ENCODE data around the gene PLG. TPM values are rescaled to one million over a fixed set of nuclear protein-coding genes. Genes with fewer than 3 reads are reported as not detected.
"Not testable (repeated sequence)": the region's sequence is repeated elsewhere in the genome, so short reads cannot be mapped to it uniquely, and the experiment has no call there.

PLG gene
- total RNA-seq, 4 donors from 2014 or later = not detected

DNA sequence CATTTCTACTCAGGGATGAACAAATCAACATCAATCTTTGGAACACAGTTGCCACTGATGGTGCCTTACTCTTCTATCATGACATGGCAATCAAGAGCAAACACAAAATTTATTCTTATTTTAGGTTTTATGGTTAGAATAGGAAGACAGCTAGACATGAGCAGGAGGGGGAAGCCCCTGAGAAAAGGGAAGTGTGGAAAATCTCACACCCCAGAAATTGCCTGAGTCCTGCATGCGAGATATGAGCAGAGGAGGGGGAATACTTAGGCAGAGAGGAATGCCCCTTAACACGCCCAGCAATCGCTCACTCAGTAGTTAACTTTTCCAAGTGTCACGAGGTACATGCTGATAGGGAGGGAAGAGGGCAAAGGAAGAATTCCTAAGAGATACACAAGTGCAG is 79.3 kb downstream of the PLG start:
- Histone ChIP-seq H3K9me3 (no peaks in the 10 kb centered on the region), H3K36me3 (no peaks in the 10 kb centered on the region), H3K27me3 (no peaks in the 10 kb centered on the region), H3K4me1 (no peaks in the 10 kb centered on the region), H3K27ac (no peak overlapping the region), H3K4me3 (no peak overlapping the region)
- TF ChIP-seq, protein P1, sequence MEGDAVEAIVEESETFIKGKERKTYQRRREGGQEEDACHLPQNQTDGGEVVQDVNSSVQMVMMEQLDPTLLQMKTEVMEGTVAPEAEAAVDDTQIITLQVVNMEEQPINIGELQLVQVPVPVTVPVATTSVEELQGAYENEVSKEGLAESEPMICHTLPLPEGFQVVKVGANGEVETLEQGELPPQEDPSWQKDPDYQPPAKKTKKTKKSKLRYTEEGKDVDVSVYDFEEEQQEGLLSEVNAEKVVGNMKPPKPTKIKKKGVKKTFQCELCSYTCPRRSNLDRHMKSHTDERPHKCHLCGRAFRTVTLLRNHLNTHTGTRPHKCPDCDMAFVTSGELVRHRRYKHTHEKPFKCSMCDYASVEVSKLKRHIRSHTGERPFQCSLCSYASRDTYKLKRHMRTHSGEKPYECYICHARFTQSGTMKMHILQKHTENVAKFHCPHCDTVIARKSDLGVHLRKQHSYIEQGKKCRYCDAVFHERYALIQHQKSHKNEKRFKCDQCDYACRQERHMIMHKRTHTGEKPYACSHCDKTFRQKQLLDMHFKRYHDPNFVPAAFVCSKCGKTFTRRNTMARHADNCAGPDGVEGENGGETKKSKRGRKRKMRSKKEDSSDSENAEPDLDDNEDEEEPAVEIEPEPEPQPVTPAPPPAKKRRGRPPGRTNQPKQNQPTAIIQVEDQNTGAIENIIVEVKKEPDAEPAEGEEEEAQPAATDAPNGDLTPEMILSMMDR (IDR thresholded peaks at IDR 0.05) = no peak
- TF ChIP-seq POLR2A (IDR thresholded peaks at IDR 0.05) = no peak
- intact Hi-C loops (cut with DNase I; ENCODE audit: low total_unique reads) = no loop called here
- DNase-seq = no peak

DNA sequence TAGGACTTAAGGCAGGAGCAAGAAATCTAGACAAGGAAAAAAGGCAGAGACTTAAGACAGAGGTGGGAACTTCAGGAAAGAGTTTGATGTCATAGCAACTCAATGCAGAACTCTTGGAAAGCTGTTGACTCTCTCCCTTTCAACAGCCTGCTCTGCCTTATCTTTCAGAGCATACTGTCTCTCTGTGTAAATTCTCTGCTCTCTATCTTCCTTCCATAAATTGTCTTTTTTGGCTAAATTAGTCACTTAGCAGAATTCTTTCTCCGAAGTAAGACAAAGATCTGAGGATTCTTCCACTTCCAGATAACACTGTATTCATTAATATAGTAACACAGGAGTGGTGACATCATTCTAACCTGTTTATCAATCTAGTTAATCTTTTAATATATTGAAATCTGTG is 80.2 kb downstream of the PLG start:
- Histone ChIP-seq H3K36me3 (no peaks in the 10 kb centered on the region), H3K9me3 (no peaks in the 10 kb centered on the region), H3K27ac (no peak overlapping the region), H3K4me3 (no peak overlapping the region), H3K27me3 (no peaks in the 10 kb centered on the region), H3K4me1 (no peaks in the 10 kb centered on the region)
- no peak for TF ChIP-seq POLR2A (IDR thresholded peaks at IDR 0.05)
- TF ChIP-seq, protein P1 (IDR thresholded peaks at IDR 0.05) = no peak
- DNase-seq = no peak
- intact Hi-C loops (cut with DNase I; ENCODE audit: low total_unique reads) = no loop called here

DNA sequence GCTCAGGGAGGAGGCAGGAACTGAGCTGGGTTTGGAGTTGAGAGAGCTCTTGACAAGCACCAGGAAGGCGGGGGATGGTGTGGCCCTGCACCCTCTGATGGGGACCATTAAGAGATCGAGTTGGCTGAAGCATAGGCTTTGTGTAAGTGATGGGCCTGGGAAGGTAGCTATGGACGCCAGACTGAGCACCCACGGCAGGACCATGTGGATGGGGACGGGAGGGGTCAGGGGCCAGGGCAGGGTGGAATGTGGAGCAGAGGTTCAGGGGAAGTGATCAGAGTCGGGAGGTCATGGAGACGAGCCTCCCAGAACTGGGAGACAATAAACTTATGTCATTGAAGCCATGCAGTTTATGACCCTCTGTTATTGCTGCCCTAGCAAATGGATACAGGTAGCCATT is 81.7 kb downstream of the PLG start:
- TF ChIP-seq, protein P1 (IDR thresholded peaks at IDR 0.05) = no peak
- TF ChIP-seq POLR2A (IDR thresholded peaks at IDR 0.05) = no peak
- Histone ChIP-seq H3K4me3 (no peak overlapping the region), H3K27ac (no peak overlapping the region), H3K36me3 (no peaks in the 10 kb centered on the region), H3K9me3 (no peaks in the 10 kb centered on the region), H3K4me1 (no peaks in the 10 kb centered on the region), H3K27me3 (no peaks in the 10 kb centered on the region)
- DNase-seq = no peak
- intact Hi-C loops (cut with DNase I; ENCODE audit: low total_unique reads) = no loop called here

DNA sequence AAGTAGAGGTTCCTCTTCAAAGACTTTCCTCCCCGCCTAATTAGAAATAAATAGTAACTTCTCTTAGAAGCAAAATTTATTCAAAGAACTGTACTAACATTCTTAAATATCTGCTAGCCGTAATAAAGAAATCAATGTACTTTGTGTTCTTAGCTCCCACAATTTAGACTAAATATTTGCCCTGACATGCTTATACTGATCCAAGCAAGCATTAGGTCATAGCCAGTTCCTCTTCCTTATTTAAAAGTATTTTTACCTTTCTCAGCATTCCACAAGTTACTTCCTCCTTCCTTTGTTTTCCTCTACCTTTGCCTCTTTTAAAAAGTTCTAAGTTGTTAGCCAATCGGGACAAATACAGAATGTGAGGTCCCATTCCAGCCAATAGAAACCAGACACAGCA is 86.1 kb downstream of the PLG start:
- H3K4me3 ChIP-seq; H3K36me3 ChIP-seq; H3K9me3 ChIP-seq; H3K27me3 ChIP-seq; H3K4me1 ChIP-seq; intact Hi-C loops (cut with DNase I; ENCODE audit: low total_unique reads); H3K27ac ChIP-seq; DNase-seq: not testable (repeated sequence)

DNA sequence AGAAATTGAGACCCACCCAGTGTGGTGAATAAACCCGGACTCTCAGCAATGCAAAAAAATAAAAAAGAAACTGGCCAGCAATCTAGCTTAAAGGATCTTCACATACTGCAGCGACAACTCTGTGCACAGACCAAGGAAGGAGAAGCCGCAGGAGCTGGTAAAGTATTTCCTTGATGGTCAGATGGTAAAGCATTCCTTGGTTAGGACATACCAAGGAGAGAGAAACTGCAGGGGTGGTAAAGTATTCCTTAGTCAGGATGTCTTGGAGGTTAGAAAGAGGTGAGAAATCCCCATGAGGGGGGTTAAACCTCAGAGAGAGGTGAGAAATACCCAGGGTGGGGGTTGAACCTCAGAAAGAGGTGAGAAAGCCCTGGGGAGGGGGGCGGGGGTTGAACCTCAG is 86.8 kb downstream of the PLG start:
- TF ChIP-seq POLR2A (IDR thresholded peaks at IDR 0.05) = no peak
- TF ChIP-seq, protein P1 (IDR thresholded peaks at IDR 0.05) = no peak
- H3K27ac ChIP-seq = no peak overlapping the region
- H3K4me3 ChIP-seq = no peak overlapping the region
- H3K4me1 ChIP-seq = no peaks in the 10 kb centered on the region
- intact Hi-C loops (cut with DNase I; ENCODE audit: low total_unique reads) = no loop called here
- H3K27me3 ChIP-seq = no peaks in the 10 kb centered on the region
- H3K36me3 ChIP-seq = no peaks in the 10 kb centered on the region
- H3K9me3 ChIP-seq = no peaks in the 10 kb centered on the region
- DNase-seq = no peak

All from uterus (tissue), 4 donors.